Nephron (organoid): Measurements from ENCODE around the gene TRANK1.

ENCODE experiments used
- H3K27ac Mint-ChIP-seq, 3 experiments: 2 replicates each; pipeline ENCODE4 v1.8.0; 2020; ENCODE audit warnings: mixed read lengths in 3 of 3, mild to moderate bottlenecking in 2 of 3, moderate library complexity in 1 of 3
- H3K27me3 Mint-ChIP-seq: 2 replicates; pipeline ENCODE4 v1.8.0; 2021; ENCODE audit warnings: low read depth, mild to moderate bottlenecking, moderate library complexity, mixed read lengths
- H3K36me3 Mint-ChIP-seq: 2 replicates; pipeline ENCODE4 v1.8.0; 2020; ENCODE audit warnings: low read depth, mixed read lengths
- H3K4me1 Mint-ChIP-seq: 2 replicates; pipeline ENCODE4 v1.8.0; 2020; ENCODE audit warnings: mixed read lengths
- H3K4me3 Mint-ChIP-seq, 3 experiments: 2 replicates each; pipeline ENCODE4 v1.8.0; 2020; ENCODE audit warnings: mild to moderate bottlenecking in 3 of 3, mixed read lengths in 3 of 3, moderate library complexity in 2 of 3
- H3K9me3 Mint-ChIP-seq: 2 replicates; pipeline ENCODE4 v1.8.0; 2020; ENCODE audit warnings: mixed read lengths
- CTCF ChIP-seq, 3 experiments: fragments of 200-600 bp; sonication (generic); IDR thresholded peaks; one replicate each; pipeline ENCODE4 v1.5.0; 2021; ENCODE audit warnings: antibody characterized with exemption in 3 of 3; ENCODE audit not compliant: unreplicated experiment in 3 of 3

The TRANK1 gene

GRCh38 chr3:36920884-36921567 is 23.8 kb downstream of the TRANK1 start:
- H3K27ac Mint-ChIP-seq, result no peak overlapping the region
- H3K9me3 Mint-ChIP-seq, result peaks cover 3% of the 10 kb centered on the region
- no peak for TF ChIP-seq CTCF (IDR thresholded peaks at IDR 0.05; ENCODE audit: unreplicated experiment in 3 of 3)
- H3K4me3 Mint-ChIP-seq, result no peak overlapping the region
- no peaks in the 10 kb centered on the region for H3K27me3 Mint-ChIP-seq
- H3K4me1 Mint-ChIP-seq, result peaks cover 25% of the 10 kb centered on the region
- peaks cover 9% of the 10 kb centered on the region for H3K36me3 Mint-ChIP-seq

- Mint-ChIP-seq H3K27ac (no peak overlapping the region), H3K36me3 (peaks cover 9% of the 10 kb centered on the region), H3K4me1 (peaks cover 14% of the 10 kb centered on the region), H3K4me3 (no peak overlapping the region), H3K9me3 (peaks cover 3% of the 10 kb centered on the region), H3K27me3 (no peaks in the 10 kb centered on the region)
- no peak for TF ChIP-seq CTCF (IDR thresholded peaks at IDR 0.05; ENCODE audit: unreplicated experiment in 3 of 3)
Measured at GRCh38 chr3:36919439-36920160, 25.3 kb downstream of the TRANK1 start.

GRCh38 chr3:36918050-36918449 is 26.8 kb downstream of the TRANK1 start:
- no peak for TF ChIP-seq CTCF (IDR thresholded peaks at IDR 0.05; ENCODE audit: unreplicated experiment in 3 of 3)
- H3K9me3 Mint-ChIP-seq, result peaks cover 3% of the 10 kb centered on the region
- H3K27ac Mint-ChIP-seq, result no peak overlapping the region
- H3K36me3 Mint-ChIP-seq, result peaks cover 7% of the 10 kb centered on the region
- H3K27me3 Mint-ChIP-seq, result no peaks in the 10 kb centered on the region
- H3K4me3 Mint-ChIP-seq, result no peak overlapping the region
- H3K4me1 Mint-ChIP-seq, result peaks cover 9% of the 10 kb centered on the region

GRCh38 chr3:36911990-36912804 is 32.7 kb downstream of the TRANK1 start:
- no peaks in the 10 kb centered on the region for H3K9me3 Mint-ChIP-seq
- H3K27ac Mint-ChIP-seq, result no peak overlapping the region
- no peaks in the 10 kb centered on the region for H3K27me3 Mint-ChIP-seq
- no peaks in the 10 kb centered on the region for H3K36me3 Mint-ChIP-seq
- no peak for TF ChIP-seq CTCF (IDR thresholded peaks at IDR 0.05; ENCODE audit: unreplicated experiment in 3 of 3)
- no peak overlapping the region for H3K4me3 Mint-ChIP-seq
- H3K4me1 Mint-ChIP-seq, result peaks cover 12% of the 10 kb centered on the region

GRCh38 chr3:36909666-36910065 is 35.2 kb downstream of the TRANK1 start:
- no peak overlapping the region for H3K27ac Mint-ChIP-seq
- H3K36me3 Mint-ChIP-seq, result no peaks in the 10 kb centered on the region
- TF ChIP-seq CTCF (IDR thresholded peaks at IDR 0.05; ENCODE audit: unreplicated experiment in 3 of 3), result no peak

More at GRCh38 chr3:36909666-36910065, 35.2 kb downstream of the TRANK1 start:
- Mint-ChIP-seq H3K9me3 (no peaks in the 10 kb centered on the region), H3K27me3 (no peaks in the 10 kb centered on the region), H3K4me1 (peaks cover 20% of the 10 kb centered on the region), H3K4me3 (no peak overlapping the region)
